Tibial artery (tissue), 4 donors: Measurements from ENCODE around the gene KRTAP6-3.

Source experiments
- DNase-seq, 2 donors: peaks; one replicate each; pipeline ENCODE4 v3.0.0-alpha.2; 2019
- H3K27ac ChIP-seq, 2 donors: fragments of 200-600 bp; sonication (generic) in 1 of 2; 1 replicate in 1 of 2; 2 replicates in 1 of 2; pipeline ENCODE4 v1.5.1; 2018 to 2019; ENCODE audit warnings: mild to moderate bottlenecking in 1 of 2
- H3K27me3 ChIP-seq, 2 donors: fragments of 200-600 bp; sonication (generic) in 1 of 2; one replicate each; pipeline versions ENCODE4 v1.5.1 to v1.6.0; 2016 to 2019
- H3K36me3 ChIP-seq, 3 donors: fragments of 200-600 bp; sonication (generic) in 2 of 3; one replicate each; pipeline ENCODE4 v1.5.1; 2016 to 2019; ENCODE audit warnings: mild to moderate bottlenecking in 2 of 3
- H3K4me1 ChIP-seq, 4 donors: fragments of 200-600 bp; sonication (generic) in 2 of 4; 1 replicate in 3 of 4; 2 replicates in 1 of 4; pipeline ENCODE4 v1.5.1; 2016 to 2019
- H3K4me3 ChIP-seq, 2 donors: fragments of 200-600 bp; sonication (generic) in 1 of 2; 1 replicate in 1 of 2; 2 replicates in 1 of 2; pipeline ENCODE4 v1.5.1; 2018 to 2019; ENCODE audit warnings: mild to moderate bottlenecking in 2 of 2
- H3K9me3 ChIP-seq, 3 donors: fragments of 200-600 bp; sonication (generic) in 1 of 3; one replicate each; pipeline ENCODE4 v1.5.1; 2016 to 2019
- CTCF ChIP-seq, 2 experiments: fragments of 200-600 bp in 1 of 2; fragments of 450-650 bp in 1 of 2; IDR thresholded peaks; one replicate each; pipeline ENCODE4 v1.5.1; 2017 to 2019; ENCODE audit warnings: antibody characterized with exemption in 2 of 2, mild to moderate bottlenecking in 1 of 2, moderate library complexity in 1 of 2
- intact Hi-C: fragments of 100-400 bp; cut with DNase I; formaldehyde crosslinking; loops from one replicate; pipeline ENCODE4 v1.15.0; 2023; ENCODE audit warnings: low total_unique reads

The KRTAP6-3 gene

GRCh38 chr21:30592140-30592539 lies at the start of gene KRTAP6-3:
TSS of gene KRTAP6-3 (plus strand) at chr21:30592440. CDS start at chr21:30592446, 6 bp downstream.
- intact Hi-C loops = no loop called here
- Histone ChIP-seq H3K27ac (no peak within 1 kb of the TSS), H3K36me3 (no peaks in the 10 kb centered on the region), H3K27me3 (no peaks in the 10 kb centered on the region), H3K4me3 (no peak within 1 kb of the TSS), H3K4me1 (no peaks in the 10 kb centered on the region), H3K9me3 (no peaks in the 10 kb centered on the region)
- TF ChIP-seq CTCF (IDR thresholded peaks at IDR 0.05) = no peak
- no peak for DNase-seq

DNA sequence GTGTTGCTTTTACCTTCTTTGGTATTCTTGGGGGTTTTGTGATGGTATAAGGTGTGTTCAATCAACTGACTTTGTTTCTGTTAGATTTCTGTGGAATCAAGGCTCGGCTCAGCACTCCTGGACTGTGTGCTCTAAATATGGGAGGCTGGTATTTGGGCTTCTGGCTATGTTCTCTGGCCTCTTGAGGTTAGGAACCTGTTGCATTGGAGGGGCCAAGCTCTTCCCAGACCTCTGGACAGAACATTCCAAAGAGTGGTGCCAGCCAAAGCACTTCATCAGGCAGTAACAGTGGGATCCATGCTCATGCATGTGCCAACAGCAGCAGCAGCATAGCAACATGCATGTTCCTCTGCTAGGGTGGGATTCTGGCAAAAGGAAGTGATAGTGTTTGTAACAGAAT lies 39.5 kb upstream of the KRTAP6-3 start:
- Histone ChIP-seq H3K27me3 (no peaks in the 10 kb centered on the region), H3K4me3 (no peak overlapping the region), H3K27ac (no peak overlapping the region), H3K9me3 (no peaks in the 10 kb centered on the region), H3K36me3 (no peaks in the 10 kb centered on the region), H3K4me1 (no peaks in the 10 kb centered on the region)
- no peak for TF ChIP-seq CTCF (IDR thresholded peaks at IDR 0.05)
- intact Hi-C loops = no loop called here
- no peak for DNase-seq

- no peak for DNase-seq
- H3K9me3 ChIP-seq = no peaks in the 10 kb centered on the region
- no peaks in the 10 kb centered on the region for H3K4me1 ChIP-seq
- H3K36me3 ChIP-seq = no peaks in the 10 kb centered on the region
- H3K27me3 ChIP-seq = no peaks in the 10 kb centered on the region
- no peak overlapping the region for H3K4me3 ChIP-seq
- no peak for TF ChIP-seq CTCF (IDR thresholded peaks at IDR 0.05)
- no peak overlapping the region for H3K27ac ChIP-seq
- intact Hi-C loops = no loop called here
These were observed 37.1 kb upstream of the KRTAP6-3 start for GRCh38 chr21:30555095-30555494.

GRCh38 chr21:30561264-30561895 lies 30.9 kb upstream of the KRTAP6-3 start, which contains the start of gene KRTAP19-7:
TSS of gene KRTAP19-7 (minus strand) at chr21:30561314. CDS start at chr21:30561289, 25 bp downstream.
- no peaks in the 10 kb centered on the region for H3K36me3 ChIP-seq
- no peak for DNase-seq
- H3K27me3 ChIP-seq = no peaks in the 10 kb centered on the region
- TF ChIP-seq CTCF (IDR thresholded peaks at IDR 0.05) = no peak
- H3K27ac ChIP-seq = no peak within 1 kb of the TSS
- H3K4me3 ChIP-seq = no peak within 1 kb of the TSS
- no peaks in the 10 kb centered on the region for H3K9me3 ChIP-seq
- H3K4me1 ChIP-seq = no peaks in the 10 kb centered on the region
- intact Hi-C loops = no loop called here

DNA sequence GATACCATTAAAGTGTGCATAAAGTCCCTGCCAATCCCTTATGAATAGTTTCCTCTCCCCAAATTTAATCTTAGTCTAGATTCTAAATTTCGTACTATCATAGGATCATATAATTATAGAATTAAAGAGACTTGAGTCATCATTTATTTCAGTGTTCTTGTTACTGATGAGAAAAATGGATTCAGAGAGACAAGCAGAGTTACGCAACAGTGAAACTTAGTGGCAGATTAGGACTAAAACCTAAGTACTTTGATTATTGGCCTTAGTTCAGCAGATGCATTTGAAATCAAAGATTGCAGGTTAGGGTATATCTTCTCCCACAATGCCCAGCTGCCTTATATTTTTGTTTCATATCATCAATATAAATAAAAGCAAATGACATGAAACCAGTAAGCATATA lies 30.3 kb upstream of the KRTAP6-3 start:
- no peak for TF ChIP-seq CTCF (IDR thresholded peaks at IDR 0.05)
- Histone ChIP-seq H3K9me3 (no peaks in the 10 kb centered on the region), H3K27me3 (no peaks in the 10 kb centered on the region), H3K4me3 (no peak overlapping the region), H3K27ac (no peak overlapping the region), H3K36me3 (no peaks in the 10 kb centered on the region), H3K4me1 (no peaks in the 10 kb centered on the region)
- intact Hi-C loops = no loop called here
- DNase-seq = no peak

GRCh38 chr21:30563072-30563471 lies 29.2 kb upstream of the KRTAP6-3 start:
- Histone ChIP-seq H3K9me3 (no peaks in the 10 kb centered on the region), H3K36me3 (no peaks in the 10 kb centered on the region), H3K4me1 (no peaks in the 10 kb centered on the region), H3K27ac (no peak overlapping the region), H3K4me3 (no peak overlapping the region), H3K27me3 (no peaks in the 10 kb centered on the region)
- no peak for DNase-seq
- TF ChIP-seq CTCF (IDR thresholded peaks at IDR 0.05) = no peak
- intact Hi-C loops = no loop called here
